HCT116 (cell line): ENCODE data around the gene POLA2. TPM values are rescaled to one million over a fixed set of nuclear protein-coding genes. Genes with fewer than 3 reads are reported as not detected.
A peak's percentile ranks its signal among the peaks of the same experiment; 100 is the strongest.

Experiments used
- ATAC-seq: fragments of 200-7000 bp; cut with Tn5 transposase; 2 replicates; pipeline ENCODE4 v1.9.1; 2020; ENCODE audit warnings: mild to moderate bottlenecking, moderate library complexity
- BruUV-seq: library from RNA; stranded (reverse); fragments of 400-500 nt; replicated peaks from 2 replicates; lab custom pipeline; 2021; lab: Mats Ljungman, UMichigan
- CTCF ChIA-PET: fragments of 300-600 bp; sonication (Branson Sonifier 250); formaldehyde crosslinking; loops from one replicate; lab custom pipeline; 2021; ENCODE audit warnings: antibody characterized with exemption; lab: Charles Lee
- POLR2A ChIA-PET: fragments of 300-600, 350-600 bp; sonication (Branson Sonifier 250); formaldehyde crosslinking; loops from one replicate; lab custom pipeline; 2021; ENCODE audit warnings: antibody characterized with exemption; lab: Charles Lee
- RAD21 ChIA-PET, 2 experiments: fragments of 300-600 bp; sonication (Branson Sonifier 250); formaldehyde crosslinking; loops; one replicate each; lab custom pipeline; 2023; ENCODE audit warnings: low total read pairs in 2 of 2; ENCODE audit not compliant: uncharacterized antibody in 2 of 2, unreplicated experiment in 2 of 2, low non-redundant PET in 1 of 2; lab: Charles Lee
- DNase-seq: peaks from one replicate; pipeline ENCODE4 v3.0.0-alpha.2; 2010; ENCODE audit warnings: low read depth, low spot score
- H2AFZ ChIP-seq: fragments of 200-600 bp; shearing (Covaris generic), sonication (generic); 2 replicates; pipeline ENCODE4 v1.6.1; 2017; ENCODE audit warnings: low read depth, mixed run types, mixed read lengths, antibody characterized with exemption, low read length; ENCODE audit not compliant: poor library complexity, severe bottlenecking
- H3K27ac ChIP-seq: 2 replicates; pipeline ENCODE4 v1.5.1; 2012; ENCODE audit warnings: low read depth, low read length
- H3K27me3 ChIP-seq: fragments of 200-600 bp; sonication (generic); 2 replicates; pipeline ENCODE4 v1.6.1; 2016; ENCODE audit warnings: mixed run types, low read length, mixed read lengths; ENCODE audit not compliant: insufficient read depth
- H3K36me3 ChIP-seq, 2 experiments: fragments of 200-500 bp in 1 of 2; fragments of 200-600 bp in 1 of 2; sonication (Bioruptor generic) in 1 of 2; sonication (generic) in 1 of 2; 2 replicates each; pipeline versions ENCODE4 v1.5.1 to v1.6.1; 2014 to 2016; ENCODE audit warnings: low read length in 2 of 2, inconsistent platforms in 1 of 2, mixed read lengths in 1 of 2, mixed run types in 1 of 2; ENCODE audit not compliant: insufficient read depth in 2 of 2, control insufficient read depth in 1 of 2
- H3K4me1 ChIP-seq, 2 experiments: fragments of 200-600 bp in 1 of 2; sonication (generic) in 1 of 2; 2 replicates each; pipeline versions ENCODE4 v1.5.1 to v1.6.1; 2012 to 2017; ENCODE audit warnings: low read length in 2 of 2, inconsistent platforms in 1 of 2, mild to moderate bottlenecking in 1 of 2, mixed read lengths in 1 of 2, mixed run types in 1 of 2, moderate library complexity in 1 of 2; ENCODE audit not compliant: insufficient read depth in 2 of 2, control insufficient read depth in 1 of 2
- H3K4me2 ChIP-seq: fragments of 200-600 bp; sonication (generic); 2 replicates; pipeline ENCODE4 v1.6.1; 2017; ENCODE audit warnings: mixed run types, low read length, mixed read lengths
- H3K4me3 ChIP-seq, 2 experiments: fragments of 200-600 bp in 1 of 2; sonication (generic) in 1 of 2; replicated peaks in 1 of 2; 2 replicates each; pipeline ENCODE4 v1.5.1; 2011 to 2016; ENCODE audit warnings: low read length in 2 of 2, control low read depth in 1 of 2, low read depth in 1 of 2, mild to moderate bottlenecking in 1 of 2, mixed read lengths in 1 of 2, mixed run types in 1 of 2
- H3K79me2 ChIP-seq: fragments of 200-600 bp; sonication (generic); 2 replicates; pipeline ENCODE4 v1.6.1; 2017; ENCODE audit warnings: mild to moderate bottlenecking, mixed run types, low read length, moderate library complexity, mixed read lengths; ENCODE audit not compliant: insufficient read depth
- H3K9ac ChIP-seq: fragments of 200-600 bp; sonication (generic); 2 replicates; pipeline ENCODE4 v1.6.1; 2016; ENCODE audit warnings: low read length, mixed read lengths
- H3K9me2 ChIP-seq: fragments of 200-600 bp; sonication (generic), shearing (Covaris generic); 2 replicates; pipeline ENCODE4 v1.6.1; 2017; ENCODE audit warnings: mixed run types, mild to moderate bottlenecking, moderate library complexity; ENCODE audit not compliant: insufficient read depth
- H3K9me3 ChIP-seq, 2 experiments: fragments of 200-500 bp in 1 of 2; fragments of 200-600 bp in 1 of 2; sonication (Bioruptor generic) in 1 of 2; sonication (generic) in 1 of 2; 2 replicates each; pipeline ENCODE4 v1.6.1; 2014 to 2017; ENCODE audit warnings: low read length in 2 of 2, mixed read lengths in 2 of 2, inconsistent platforms in 1 of 2, low read depth in 1 of 2, mild to moderate bottlenecking in 1 of 2, mixed run types in 1 of 2, moderate library complexity in 1 of 2; ENCODE audit not compliant: control insufficient read depth in 1 of 2, insufficient read depth in 1 of 2
- H4K20me1 ChIP-seq: fragments of 200-600 bp; sonication (generic), shearing (Covaris generic); 2 replicates; pipeline ENCODE4 v1.6.1; 2017; ENCODE audit warnings: mixed run types, mild to moderate bottlenecking, moderate library complexity; ENCODE audit not compliant: insufficient read depth
- ATF3 ChIP-seq: IDR thresholded peaks from 2 replicates; pipeline ENCODE4 v1.6.1; 2012
- CTCF ChIP-seq, 3 experiments: fragments of 200-600 bp in 1 of 3; sonication (generic) in 1 of 3; IDR thresholded peaks in 2 of 3; conservative IDR thresholded peaks in 1 of 3; 2 replicates each; pipeline ENCODE4 v1.5.1; 2012 to 2017; ENCODE audit warnings: low read depth in 2 of 3, low read length in 2 of 3, antibody characterized with exemption in 1 of 3, borderline replicate concordance in 1 of 3, control low read depth in 1 of 3, mild to moderate bottlenecking in 1 of 3, mixed read lengths in 1 of 3, mixed run types in 1 of 3, moderate library complexity in 1 of 3; ENCODE audit not compliant: insufficient read depth in 1 of 3
- EGR1 ChIP-seq: IDR thresholded peaks from 2 replicates; pipeline ENCODE4 v1.6.1; 2012; ENCODE audit warnings: low read depth
- ELF1 ChIP-seq: IDR thresholded peaks from 2 replicates; pipeline ENCODE4 v1.6.1; 2012; ENCODE audit warnings: low read depth, borderline replicate concordance
- MAX ChIP-seq: IDR thresholded peaks from 2 replicates; pipeline ENCODE4 v1.6.1; 2012
- POLR2A ChIP-seq: IDR thresholded peaks from 2 replicates; pipeline ENCODE4 v1.7.0; 2011; ENCODE audit warnings: borderline replicate concordance; ENCODE audit not compliant: insufficient read depth, insufficient read length; ENCODE audit errors: extremely low read depth
- POLR2AphosphoS5 ChIP-seq: IDR thresholded peaks from 2 replicates; pipeline ENCODE4 v1.6.1; 2011; ENCODE audit warnings: mild to moderate bottlenecking, low read depth, low read length, moderate library complexity
- RAD21 ChIP-seq: IDR thresholded peaks from 2 replicates; pipeline ENCODE4 v1.6.1; 2012; ENCODE audit warnings: low read depth, mild to moderate bottlenecking
- SIN3A ChIP-seq: IDR thresholded peaks from 2 replicates; pipeline ENCODE4 v1.6.1; 2012; ENCODE audit warnings: low read depth
- SRF ChIP-seq: IDR thresholded peaks from 2 replicates; pipeline ENCODE4 v1.6.1; 2012; ENCODE audit warnings: low read depth
- ZNF274 ChIP-seq: fragments of 200-500 bp; sonication (Bioruptor generic); IDR thresholded peaks from 2 replicates; pipeline ENCODE4 v1.6.1; 2014; ENCODE audit warnings: mild to moderate bottlenecking, low read depth, low read length, inconsistent platforms
- intact Hi-C: fragments of 100-400 bp; cut with micrococcal nuclease; formaldehyde crosslinking; loops from 2 replicates; pipeline ENCODE4 v1.10.0; 2022
- total RNA-seq: library from RNA; stranded (reverse); gene quantifications from one replicate; pipeline ENCODE4 v1.2.1, GENCODE V29; 2021; ENCODE audit not compliant: unreplicated experiment

Gene POLA2
- total RNA-seq, 1 experiment from 2014 or later = 20.0 TPM

DNA sequence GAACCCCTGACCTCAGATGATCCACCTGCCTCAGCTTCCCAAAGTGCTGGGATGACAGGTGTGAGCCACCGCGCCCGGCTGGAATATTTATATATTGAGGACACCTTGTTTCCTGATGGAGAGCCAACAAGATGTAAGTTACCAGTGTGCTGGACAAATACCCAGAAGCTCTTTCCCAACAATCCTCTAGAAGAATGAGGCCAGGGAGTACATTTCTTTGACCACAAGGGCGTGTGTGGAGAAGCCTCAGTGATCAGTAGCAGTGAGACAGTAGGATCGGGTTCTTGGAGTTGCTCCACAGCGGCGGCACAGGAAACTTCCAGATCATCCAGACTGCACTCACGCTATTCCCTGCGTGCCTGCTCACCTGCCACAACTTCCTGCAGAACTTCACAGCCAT, 10.3 kb upstream of the POLA2 start:
- DNase-seq (no peak), ATAC-seq (no peak)
- no peak overlapping the region for H3K4me3 ChIP-seq
- H4K20me1 ChIP-seq = no peaks in the 10 kb centered on the region
- no peaks in the 10 kb centered on the region for H3K27me3 ChIP-seq
- TF ChIP-seq EGR1 (no peak), CTCF (IDR thresholded peaks at IDR 0.05 in 2 of 3, conservative IDR thresholded peaks at IDR 0.05 in 1 of 3; ENCODE audit: borderline replicate concordance in 1 of 3, insufficient read depth in 1 of 3, low read depth in 2 of 3, low read length in 2 of 3) (0 out of 6 replicates have a peak, but pooled peaks of 1 of the 3 experiments have one; percentile 1)
- H3K4me2 ChIP-seq = no peak overlapping the region
- H3K9me3 ChIP-seq = no peaks in the 10 kb centered on the region
- H3K79me2 ChIP-seq = no peaks in the 10 kb centered on the region
- H3K9ac ChIP-seq = no peak overlapping the region
- H3K36me3 ChIP-seq = no peaks in the 10 kb centered on the region
- ChIA-PET POLR2A (no interaction called here), RAD21 (no interaction called here), CTCF (interaction anchor here (1.3 to 1.7 kb wide), 3 partner anchors 26 to 141 kb away, joined by 3 to 6 read pairs (median 4); no protein-coding TSS in a partner anchor)
- H3K27ac ChIP-seq = no peak overlapping the region
- no TSS peak for BruUV-seq
- no peak overlapping the region for H2AFZ ChIP-seq
- H3K4me1 ChIP-seq = peaks cover 3 to 6% of the 10 kb centered on the region in 2 experiments; a peak in 1 of 4 replicates
- intact Hi-C loops = loop anchor here (5.0 to 10.0 kb wide), 3 partner anchors 69 to 407 kb away; partner anchors contain the start of genes ARL2, CAPN1 and CDC42BPG
- no peaks in the 10 kb centered on the region for H3K9me2 ChIP-seq

DNA sequence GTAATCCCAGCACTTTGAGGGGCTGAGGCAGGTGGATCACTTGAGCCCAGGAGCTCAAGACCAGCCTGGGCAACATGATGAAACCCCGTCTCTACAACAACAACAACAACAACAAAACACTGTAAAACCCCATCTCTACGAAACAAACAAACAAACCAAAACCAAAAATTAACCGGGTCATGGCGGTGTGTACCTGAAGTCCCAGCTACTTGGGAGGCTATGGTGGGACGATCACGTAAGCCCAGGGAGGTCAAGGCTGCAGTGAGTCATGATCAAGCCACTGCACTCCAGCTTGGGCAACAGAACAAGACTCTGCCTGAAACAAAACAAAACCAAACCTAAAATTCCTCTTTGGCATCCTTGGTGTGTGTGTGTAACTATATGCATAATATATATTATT, 7.0 kb upstream of the POLA2 start:
- no TSS peak for BruUV-seq
- Histone ChIP-seq H3K79me2 (no peaks in the 10 kb centered on the region), H3K9me3 (no peaks in the 10 kb centered on the region), H3K36me3 (no peaks in the 10 kb centered on the region), H2AFZ (no peak overlapping the region), H3K4me2 (no peak overlapping the region), H3K4me1 (peaks cover 3 to 6% of the 10 kb centered on the region in 2 experiments; a peak in 1 of 4 replicates), H3K27ac (no peak overlapping the region), H3K27me3 (no peaks in the 10 kb centered on the region), H3K9ac (no peak overlapping the region), H4K20me1 (no peaks in the 10 kb centered on the region), H3K4me3 (no peak overlapping the region), H3K9me2 (no peaks in the 10 kb centered on the region)
- no peak for ATAC-seq
- intact Hi-C loops = loop anchor here (1.0 to 10.0 kb wide), 6 partner anchors 30 to 410 kb away; partner anchors contain the start of genes ARL2, CAPN1 and CDC42BPG
- ChIA-PET POLR2A (no interaction called here), CTCF (no interaction called here), RAD21 (interaction anchor here in 1 of 2 experiments (0.6 kb wide), 1 partner anchor 8 kb away, joined by 3 read pairs; no protein-coding TSS in a partner anchor)
- TF ChIP-seq POLR2AphosphoS5 (no peak), MAX (no peak), SIN3A (no peak), RAD21 (no peak), SRF (no peak), ZNF274 (no peak), POLR2A (no peak), EGR1 (no peak), ELF1 (no peak), ATF3 (no peak)
- no peak for DNase-seq
